Uterus (tissue), 4 donors: ENCODE results near the gene MACROH2A1. TPM values are rescaled to one million over a fixed set of nuclear protein-coding genes. Genes with fewer than 3 reads are reported as not detected.

Experiments used
- DNase-seq, 2 donors: peaks; one replicate each; pipeline ENCODE4 v3.0.0-alpha.2; 2019 to 2020
- H3K27ac ChIP-seq, 2 donors: fragments of 200-600 bp; sonication (generic); 1 replicate in 1 of 2; 2 replicates in 1 of 2; pipeline ENCODE4 v1.5.1; 2016 to 2018
- H3K27me3 ChIP-seq, 2 donors: fragments of 200-600 bp; sonication (generic); one replicate each; pipeline ENCODE4 v1.5.1; 2018 to 2019; ENCODE audit warnings: control low read depth in 1 of 2
- H3K36me3 ChIP-seq, 2 donors: fragments of 200-600 bp; sonication (generic); one replicate each; pipeline ENCODE4 v1.5.1; 2019; ENCODE audit warnings: control low read depth in 1 of 2
- H3K4me1 ChIP-seq, 2 donors: fragments of 200-600 bp; sonication (generic); one replicate each; pipeline ENCODE4 v1.5.1; 2018 to 2019; ENCODE audit warnings: control low read depth in 1 of 2
- H3K4me3 ChIP-seq, 2 donors: fragments of 200-600 bp; sonication (generic); 1 replicate in 1 of 2; 2 replicates in 1 of 2; pipeline ENCODE4 v1.5.1; 2018 to 2019; ENCODE audit warnings: mild to moderate bottlenecking in 1 of 2
- H3K9me3 ChIP-seq, 2 donors: fragments of 200-600 bp; sonication (generic); one replicate each; pipeline ENCODE4 v1.5.1; 2019; ENCODE audit warnings: control low read depth in 1 of 2
- CTCF ChIP-seq, 4 experiments: fragments of 200-600 bp in 2 of 4; fragments of 450-650 bp in 2 of 4; sonication (generic) in 2 of 4; IDR thresholded peaks; one replicate each; pipeline ENCODE4 v1.5.1; 2016 to 2019; ENCODE audit warnings: antibody characterized with exemption in 4 of 4, mild to moderate bottlenecking in 2 of 4, moderate library complexity in 1 of 4
- POLR2A ChIP-seq, 2 donors: fragments of 450-650 bp; IDR thresholded peaks; one replicate each; pipeline ENCODE4 v1.6.1; 2016; ENCODE audit warnings: antibody characterized with exemption in 2 of 2, mild to moderate bottlenecking in 1 of 2, moderate library complexity in 1 of 2
- intact Hi-C: fragments of 100-400 bp; cut with DNase I; formaldehyde crosslinking; loops from one replicate; pipeline ENCODE4 v1.15.1; 2023; ENCODE audit warnings: low total_unique reads
- total RNA-seq, 4 donors: library from RNA; depleted of rRNA in 3 of 4; stranded (reverse); fragments of >200 nt in 3 of 4; gene quantifications; one replicate each; pipeline versions ENCODE4 v1.1.0 to v1.2.4, GENCODE V29; 2014 to 2023
- donor health status: DM: yes; HTN: yes; CAD: no.

Gene MACROH2A1
- total RNA-seq, 4 donors from 2014 or later: 121 to 200 (median 141) TPM

DNA sequence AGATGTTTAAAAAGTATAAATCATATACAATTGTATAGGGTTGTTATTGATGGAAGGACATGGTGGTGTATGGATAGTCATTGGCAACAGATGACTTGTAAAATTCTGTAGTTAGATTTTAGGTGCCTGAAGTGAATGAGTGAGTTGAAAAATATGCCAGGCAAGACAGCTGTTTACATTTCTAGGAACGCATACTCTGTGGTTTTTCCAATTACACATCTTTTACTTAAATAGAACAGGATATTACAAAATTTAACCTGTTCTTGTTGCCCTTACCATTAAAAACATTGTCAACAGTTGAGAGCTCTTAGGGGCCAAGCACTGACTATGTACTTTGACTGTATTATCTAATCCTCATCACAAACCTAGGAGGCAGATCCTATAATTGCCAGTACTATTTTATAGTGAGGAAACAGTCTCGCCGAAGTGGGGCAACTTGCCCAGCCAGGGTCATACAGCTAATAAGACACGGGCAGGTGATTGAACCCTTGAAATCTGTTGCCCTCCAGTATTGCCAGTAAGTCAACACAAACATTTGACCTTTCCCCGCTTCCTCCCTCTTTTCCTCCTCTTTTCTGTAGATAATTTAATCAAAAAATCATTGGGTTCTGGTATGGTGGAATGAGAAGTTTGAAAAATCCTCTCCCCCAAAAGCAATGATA is 88.6 kb downstream of the MACROH2A1 start:
- Histone ChIP-seq H3K4me1 (no peaks in the 10 kb centered on the region), H3K27ac (no peak overlapping the region), H3K9me3 (no peaks in the 10 kb centered on the region), H3K36me3 (no peaks in the 10 kb centered on the region), H3K4me3 (no peak overlapping the region), H3K27me3 (no peaks in the 10 kb centered on the region)
- intact Hi-C loops: no loop called here
- no peak for DNase-seq
- TF ChIP-seq CTCF (IDR thresholded peaks at IDR 0.05): no peak
- no peak for TF ChIP-seq POLR2A (IDR thresholded peaks at IDR 0.05)

- no peak for TF ChIP-seq CTCF (IDR thresholded peaks at IDR 0.05)
- TF ChIP-seq POLR2A (IDR thresholded peaks at IDR 0.05): no peak
- no peak for DNase-seq
- no peaks in the 10 kb centered on the region for H3K36me3 ChIP-seq
- H3K4me3 ChIP-seq: no peak overlapping the region
- intact Hi-C loops: no loop called here
- no peaks in the 10 kb centered on the region for H3K9me3 ChIP-seq
- H3K27me3 ChIP-seq: no peaks in the 10 kb centered on the region
- H3K4me1 ChIP-seq: no peaks in the 10 kb centered on the region
- H3K27ac ChIP-seq: no peak overlapping the region
Measured at GRCh38 chr5:135309391-135310327, 89.4 kb downstream of the MACROH2A1 start.

DNA sequence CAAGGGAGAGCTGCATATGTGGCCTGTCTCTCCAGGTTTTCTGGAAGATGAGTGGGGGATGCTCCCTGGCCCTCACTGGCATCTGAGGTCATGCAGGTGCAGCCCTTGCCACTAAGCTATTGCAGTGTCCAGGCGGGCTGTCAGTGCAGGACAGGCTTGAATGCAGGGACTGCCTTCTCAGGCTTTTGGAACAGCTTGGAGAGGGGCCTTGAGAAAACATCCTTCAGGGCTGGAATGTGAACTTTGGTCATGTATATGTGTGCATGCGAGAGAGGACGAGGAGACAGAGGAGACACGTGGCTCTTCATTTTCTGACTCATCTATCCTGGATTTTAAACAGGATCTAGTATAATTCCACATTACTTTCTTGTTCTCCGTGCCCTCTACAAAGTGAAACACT is 90.3 kb downstream of the MACROH2A1 start:
- H3K27ac ChIP-seq: no peak overlapping the region
- H3K4me3 ChIP-seq: no peak overlapping the region
- DNase-seq: no peak
- no peaks in the 10 kb centered on the region for H3K27me3 ChIP-seq
- H3K36me3 ChIP-seq: no peaks in the 10 kb centered on the region
- intact Hi-C loops: no loop called here
- no peak for TF ChIP-seq CTCF (IDR thresholded peaks at IDR 0.05)
- no peak for TF ChIP-seq POLR2A (IDR thresholded peaks at IDR 0.05)
- no peaks in the 10 kb centered on the region for H3K4me1 ChIP-seq
- H3K9me3 ChIP-seq: no peaks in the 10 kb centered on the region

- Histone ChIP-seq H3K9me3 (no peaks in the 10 kb centered on the region), H3K27ac (no peak overlapping the region), H3K36me3 (no peaks in the 10 kb centered on the region), H3K27me3 (no peaks in the 10 kb centered on the region), H3K4me1 (no peaks in the 10 kb centered on the region), H3K4me3 (no peak overlapping the region)
- intact Hi-C loops: no loop called here
- TF ChIP-seq POLR2A (IDR thresholded peaks at IDR 0.05): no peak
- TF ChIP-seq CTCF (IDR thresholded peaks at IDR 0.05): no peak
- DNase-seq: no peak
Measured at GRCh38 chr5:135308245-135308644, 90.8 kb downstream of the MACROH2A1 start.
